Activated T-helper 17 cell treated with anti-CD3 and anti-CD28 coated beads, Interleukin-2, amount 50 U/mL, for 72 hours (primary cell): ENCODE data around the gene CSNK1G1. TPM values are rescaled to one million over a fixed set of nuclear protein-coding genes. Genes with fewer than 3 reads are reported as not detected.
"Not testable (repeated sequence)": the region's sequence is repeated elsewhere in the genome, so short reads cannot be mapped to it uniquely, and the experiment has no call there.

Experiments
- ATAC-seq: fragments of 150-1000 bp; cut with Tn5 transposase; replicated peaks from 2 replicates; pipeline ENCODE4 v1.10.0; 2021; ENCODE audit warnings: mild to moderate bottlenecking, moderate library complexity
- H3K27ac Mint-ChIP-seq: one replicate; pipeline ENCODE4 v1.8.0; 2022; ENCODE audit warnings: mixed read lengths
- H3K27me3 Mint-ChIP-seq: one replicate; pipeline ENCODE4 v1.8.0; 2022; ENCODE audit warnings: mixed read lengths
- H3K36me3 Mint-ChIP-seq: one replicate; pipeline ENCODE4 v1.8.0; 2022; ENCODE audit warnings: low read depth, mild to moderate bottlenecking, mixed read lengths
- H3K4me1 Mint-ChIP-seq: one replicate; pipeline ENCODE4 v1.8.0; 2022; ENCODE audit warnings: mixed read lengths
- H3K4me3 Mint-ChIP-seq: one replicate; pipeline ENCODE4 v1.8.0; 2022; ENCODE audit warnings: mild to moderate bottlenecking, mixed read lengths
- H3K9me3 Mint-ChIP-seq: one replicate; pipeline ENCODE4 v1.8.0; 2022; ENCODE audit warnings: mixed read lengths
- total RNA-seq, 2 donors: library from RNA; stranded (reverse); gene quantifications; one replicate each; pipeline ENCODE4 v1.2.3, GENCODE V29; 2022

CSNK1G1 gene
- total RNA-seq, 2 donors from 2014 or later = 34.5 to 38.0 TPM

DNA sequence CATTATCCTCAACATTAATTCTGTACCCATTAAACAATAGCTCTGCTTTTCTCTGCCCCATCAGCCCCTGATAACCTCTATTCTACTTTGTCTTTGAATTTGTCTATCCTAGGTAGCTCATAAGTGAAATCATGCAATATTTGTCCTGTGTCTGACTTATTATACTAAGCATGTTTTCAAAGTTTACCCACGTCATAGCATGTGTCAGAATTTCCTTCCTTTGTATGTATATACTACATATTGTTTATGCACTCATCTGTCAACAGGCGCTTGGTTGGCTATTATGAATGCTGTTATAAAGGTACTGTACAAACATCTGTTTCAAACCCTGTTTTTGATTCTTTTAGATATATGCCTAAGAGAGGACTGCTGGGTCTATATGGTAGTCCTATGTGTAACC is 18.2 kb downstream of the CSNK1G1 start:
- Mint-ChIP-seq H3K4me1 (peaks cover 26% of the 10 kb centered on the region), H3K4me3 (no peak overlapping the region), H3K27me3 (no peaks in the 10 kb centered on the region), H3K9me3 (no peaks in the 10 kb centered on the region), H3K27ac (peak overlapping the region; percentile 20), H3K36me3 (peaks cover 43% of the 10 kb centered on the region)
- no peak for ATAC-seq

DNA sequence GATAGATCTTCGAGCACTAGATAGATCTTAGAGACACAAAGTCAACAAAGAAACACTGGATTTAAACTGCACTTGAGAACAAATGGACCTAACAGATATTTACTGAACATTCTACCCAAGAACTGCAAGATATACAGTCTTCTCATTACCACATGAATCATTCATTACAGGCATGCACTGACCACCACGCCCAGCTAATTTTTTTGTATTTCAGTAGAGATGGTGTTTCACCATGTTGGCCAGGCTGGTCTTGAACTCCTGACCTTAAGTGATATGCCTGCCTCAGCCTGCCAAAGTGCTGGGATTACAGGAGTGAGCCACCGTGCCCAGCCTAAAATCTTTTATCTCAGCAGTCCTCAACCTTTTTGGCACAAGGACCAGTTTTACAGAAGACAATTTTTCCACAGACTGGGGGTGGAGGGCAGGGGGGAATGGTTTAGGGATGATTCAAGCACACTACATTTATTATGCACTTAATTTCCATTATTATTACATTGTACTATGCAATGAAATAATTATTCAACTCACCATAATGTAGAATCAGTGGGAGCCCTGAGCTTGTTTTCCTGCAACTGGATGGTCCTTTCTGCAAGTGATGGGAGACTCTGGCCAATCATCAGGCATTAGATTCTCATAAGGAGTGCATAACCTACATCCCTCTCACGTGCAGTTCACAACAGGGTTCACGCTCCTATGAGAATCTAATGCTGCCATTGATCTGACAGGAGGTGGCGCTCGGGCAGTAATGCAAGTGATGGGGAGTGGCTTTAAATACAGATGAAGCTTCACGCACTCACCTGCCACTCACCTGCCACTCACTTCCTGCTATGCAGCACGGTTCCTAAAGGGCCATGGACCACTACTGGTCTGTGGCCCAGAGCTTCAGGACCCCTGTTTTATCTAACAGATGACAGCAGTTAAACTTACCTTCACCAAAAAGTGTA is 21.7 kb downstream of the CSNK1G1 start:
- ATAC-seq = no peak
- no peaks in the 10 kb centered on the region for H3K9me3 Mint-ChIP-seq
- peak overlapping the region; percentile 58 for H3K27ac Mint-ChIP-seq
- no peaks in the 10 kb centered on the region for H3K27me3 Mint-ChIP-seq
- peaks cover 26% of the 10 kb centered on the region for H3K4me1 Mint-ChIP-seq
- no peak overlapping the region for H3K4me3 Mint-ChIP-seq
- peaks cover 15% of the 10 kb centered on the region for H3K36me3 Mint-ChIP-seq

DNA sequence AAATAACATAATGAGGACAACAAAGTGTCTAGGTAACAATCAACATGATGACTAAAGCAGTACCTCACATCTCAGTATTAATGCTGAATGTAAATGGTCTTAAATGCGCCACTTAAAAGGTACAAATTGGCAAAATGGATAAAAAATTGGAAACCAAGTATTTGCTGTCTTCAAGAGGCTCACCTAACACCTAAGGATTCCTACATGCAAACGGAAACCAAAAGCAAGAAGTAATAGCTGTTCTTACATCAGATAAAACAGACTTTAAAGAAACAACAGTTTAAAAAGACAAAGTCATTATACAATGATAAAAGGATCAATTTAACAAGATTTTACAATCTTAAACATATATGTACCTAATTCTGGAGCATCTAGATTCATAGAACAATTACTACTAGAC is 22.5 kb downstream of the CSNK1G1 start:
- peaks cover 15% of the 10 kb centered on the region for H3K36me3 Mint-ChIP-seq
- peak overlapping the region; percentile 37 for H3K27ac Mint-ChIP-seq
- no peaks in the 10 kb centered on the region for H3K9me3 Mint-ChIP-seq
- H3K4me3 Mint-ChIP-seq = no peak overlapping the region
- H3K27me3 Mint-ChIP-seq = no peaks in the 10 kb centered on the region
- ATAC-seq = no peak
- peaks cover 26% of the 10 kb centered on the region for H3K4me1 Mint-ChIP-seq

DNA sequence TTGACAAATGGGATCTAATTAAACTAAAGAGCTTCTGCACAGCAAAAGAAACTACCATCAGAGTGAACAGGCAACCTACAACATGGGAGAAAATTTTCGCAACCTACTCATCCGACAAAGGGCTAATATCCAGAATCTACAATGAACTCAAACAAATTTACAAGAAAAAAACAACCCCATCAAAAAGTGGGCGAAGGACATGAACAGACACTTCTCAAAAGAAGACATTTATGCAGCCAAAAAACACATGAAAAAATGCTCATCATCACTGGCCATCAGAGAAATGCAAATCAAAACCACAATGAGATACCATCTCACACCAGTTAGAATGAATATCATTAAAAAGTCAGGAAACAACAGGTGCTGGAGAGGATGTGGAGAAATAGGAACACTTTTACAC is 24.3 kb downstream of the CSNK1G1 start:
- ATAC-seq, H3K27me3 Mint-ChIP-seq, H3K27ac Mint-ChIP-seq, H3K36me3 Mint-ChIP-seq, H3K9me3 Mint-ChIP-seq, H3K4me3 Mint-ChIP-seq: not testable (repeated sequence)
- peaks cover 21% of the 10 kb centered on the region for H3K4me1 Mint-ChIP-seq

DNA sequence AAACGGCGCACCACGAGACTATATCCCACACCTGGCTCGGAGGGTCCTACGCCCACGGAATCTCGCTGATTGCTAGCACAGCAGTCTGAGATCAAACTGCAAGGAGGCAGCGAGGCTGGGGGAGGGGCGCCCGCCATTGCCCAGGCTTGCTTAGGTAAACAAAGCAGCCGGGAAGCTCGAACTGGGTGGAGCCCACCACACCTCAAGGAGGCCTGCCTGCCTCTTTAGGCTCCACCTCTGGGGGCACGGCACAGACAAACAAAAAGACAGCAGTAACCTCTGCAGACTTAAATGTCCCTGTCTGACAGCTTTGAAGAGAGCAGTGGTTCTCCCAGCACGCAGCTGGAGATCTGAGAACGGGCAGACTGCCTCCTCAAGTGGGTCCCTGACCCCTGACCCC is 29.0 kb downstream of the CSNK1G1 start:
- not testable (repeated sequence) for H3K27me3 Mint-ChIP-seq, H3K9me3 Mint-ChIP-seq, ATAC-seq, H3K4me3 Mint-ChIP-seq, H3K36me3 Mint-ChIP-seq, H3K27ac Mint-ChIP-seq, H3K4me1 Mint-ChIP-seq

DNA sequence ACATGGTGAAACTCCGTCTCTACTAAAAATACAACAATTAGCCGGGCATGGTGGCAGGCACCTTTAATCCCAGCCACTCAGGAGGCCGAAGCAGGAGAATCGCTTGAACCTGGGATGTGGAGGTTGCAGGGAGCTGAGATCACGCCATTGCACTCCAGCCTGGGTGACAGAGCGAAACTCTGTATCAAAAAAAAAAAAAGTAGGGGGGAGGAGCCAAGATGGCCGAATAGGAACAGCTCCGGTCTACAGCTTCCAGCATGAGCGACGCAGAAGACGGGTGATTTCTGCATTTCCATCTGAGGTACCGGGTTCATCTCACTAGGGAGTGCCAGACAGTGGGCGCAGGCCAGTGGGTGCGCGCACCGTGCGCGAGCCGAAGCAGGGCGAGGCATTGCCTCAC is 29.5 kb downstream of the CSNK1G1 start:
- not testable (repeated sequence) for H3K27ac Mint-ChIP-seq, ATAC-seq, H3K4me1 Mint-ChIP-seq, H3K27me3 Mint-ChIP-seq, H3K9me3 Mint-ChIP-seq, H3K4me3 Mint-ChIP-seq, H3K36me3 Mint-ChIP-seq

DNA sequence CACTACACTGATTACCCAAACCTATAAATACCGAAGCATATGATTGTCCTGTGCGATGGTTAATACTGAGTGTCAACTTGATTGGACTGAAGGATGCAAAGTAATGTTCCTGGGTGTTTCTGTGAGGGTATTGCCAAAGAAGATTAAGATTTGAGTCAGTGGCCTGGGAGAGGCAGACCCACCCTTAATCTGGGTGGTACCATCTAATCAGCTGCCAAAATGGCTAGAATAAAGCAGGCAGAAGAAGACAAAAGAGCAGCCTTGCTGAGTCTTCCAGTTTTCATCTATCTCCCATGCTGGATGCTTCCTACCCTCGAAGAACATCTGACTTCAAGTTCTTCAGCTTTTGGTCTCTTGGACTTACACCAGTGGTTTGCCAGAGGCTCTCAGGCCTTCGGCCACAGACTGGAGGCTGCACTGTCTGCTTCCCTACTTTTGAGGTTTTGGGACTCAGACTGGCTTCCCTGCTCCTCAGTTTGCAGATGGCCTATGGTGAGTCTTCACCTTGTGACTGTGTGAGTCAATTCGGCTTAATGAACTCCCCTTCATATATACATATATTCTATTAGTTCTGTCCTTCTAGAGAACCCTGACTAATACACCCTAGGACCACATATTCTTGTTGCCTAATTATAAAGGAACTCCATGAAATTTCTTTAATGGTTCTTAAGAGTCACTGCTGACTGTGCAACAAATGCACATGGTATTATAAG is 31.7 kb downstream of the CSNK1G1 start:
- no peaks in the 10 kb centered on the region for H3K9me3 Mint-ChIP-seq
- no peak overlapping the region for H3K4me3 Mint-ChIP-seq
- no peaks in the 10 kb centered on the region for H3K36me3 Mint-ChIP-seq
- H3K4me1 Mint-ChIP-seq = no peaks in the 10 kb centered on the region
- no peaks in the 10 kb centered on the region for H3K27me3 Mint-ChIP-seq
- ATAC-seq = no peak
- H3K27ac Mint-ChIP-seq = no peak overlapping the region

DNA sequence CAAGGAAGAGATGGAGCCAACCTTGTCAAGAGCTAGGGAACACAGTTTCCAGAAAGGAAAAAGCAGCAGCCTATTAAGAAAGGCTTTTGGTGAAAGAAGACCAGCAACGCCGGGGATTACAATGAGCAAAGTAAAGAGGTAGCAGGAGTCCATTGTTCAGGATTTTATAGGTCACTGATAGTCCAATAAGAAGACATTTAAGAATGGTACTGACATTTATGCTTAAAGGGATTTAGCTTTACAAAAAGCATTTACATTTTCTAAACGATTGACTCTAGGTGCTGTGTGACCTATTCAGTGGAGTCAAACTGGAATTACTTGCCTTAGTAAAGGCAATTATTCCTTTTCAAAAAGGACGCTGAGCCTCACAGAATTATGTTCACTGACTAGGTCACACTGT is 40.8 kb downstream of the CSNK1G1 start:
- Mint-ChIP-seq H3K9me3 (no peaks in the 10 kb centered on the region), H3K27ac (peak overlapping the region; percentile 63), H3K4me1 (peaks cover 10% of the 10 kb centered on the region), H3K4me3 (no peak overlapping the region), H3K27me3 (no peaks in the 10 kb centered on the region), H3K36me3 (peaks cover 8% of the 10 kb centered on the region)
- ATAC-seq = no peak

DNA sequence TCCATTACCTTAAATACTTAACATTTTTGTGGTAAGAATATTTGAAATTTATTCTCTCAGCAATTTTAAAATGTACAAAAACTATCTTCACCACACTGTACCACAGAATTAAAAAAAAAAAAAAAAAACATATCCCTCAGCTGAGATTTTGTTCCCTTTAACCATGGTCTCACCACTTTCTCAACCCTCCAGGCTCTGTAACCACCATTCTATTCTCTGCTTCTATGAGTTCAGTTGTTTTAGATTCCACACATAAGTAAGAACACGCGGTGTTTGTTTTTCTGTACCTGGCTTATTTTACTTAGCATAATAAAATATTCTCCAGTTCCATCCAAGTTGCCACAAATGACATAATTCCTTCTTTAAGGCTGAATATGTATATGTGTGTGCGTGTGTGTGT is 41.5 kb downstream of the CSNK1G1 start:
- H3K27ac Mint-ChIP-seq = peak overlapping the region; percentile 63
- peaks cover 10% of the 10 kb centered on the region for H3K4me1 Mint-ChIP-seq
- H3K9me3 Mint-ChIP-seq = no peaks in the 10 kb centered on the region

DNA sequence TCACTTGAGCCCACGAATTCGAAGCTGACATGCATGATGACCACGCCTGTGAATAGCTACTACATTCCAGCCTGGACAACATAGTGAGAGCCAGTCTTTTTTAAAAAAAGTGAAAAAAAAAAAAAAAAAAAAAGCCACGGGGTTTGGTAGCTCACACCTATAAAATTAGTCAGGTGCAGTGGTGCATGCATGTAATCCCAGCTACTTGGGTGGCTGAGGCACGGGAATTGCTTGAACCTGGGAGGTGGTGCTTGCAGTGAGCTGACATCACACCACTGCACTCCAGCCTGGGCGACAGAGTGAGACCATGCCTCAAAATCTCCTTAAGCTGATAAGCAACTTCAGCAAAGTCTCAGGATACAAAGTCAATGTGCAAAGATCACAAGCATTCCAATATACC is 44.4 kb downstream of the CSNK1G1 start:
- no peak for ATAC-seq
- Mint-ChIP-seq H3K27me3 (no peaks in the 10 kb centered on the region), H3K4me3 (no peak overlapping the region), H3K9me3 (peaks cover 3% of the 10 kb centered on the region), H3K4me1 (peaks cover 19% of the 10 kb centered on the region), H3K36me3 (peaks cover 20% of the 10 kb centered on the region), H3K27ac (no peak overlapping the region)

More for the DNA sequence above, 41.5 kb downstream of the CSNK1G1 start:
- ATAC-seq = no peak
- H3K36me3 Mint-ChIP-seq = peaks cover 8% of the 10 kb centered on the region
- H3K27me3 Mint-ChIP-seq = no peaks in the 10 kb centered on the region
- H3K4me3 Mint-ChIP-seq = no peak overlapping the region

DNA sequence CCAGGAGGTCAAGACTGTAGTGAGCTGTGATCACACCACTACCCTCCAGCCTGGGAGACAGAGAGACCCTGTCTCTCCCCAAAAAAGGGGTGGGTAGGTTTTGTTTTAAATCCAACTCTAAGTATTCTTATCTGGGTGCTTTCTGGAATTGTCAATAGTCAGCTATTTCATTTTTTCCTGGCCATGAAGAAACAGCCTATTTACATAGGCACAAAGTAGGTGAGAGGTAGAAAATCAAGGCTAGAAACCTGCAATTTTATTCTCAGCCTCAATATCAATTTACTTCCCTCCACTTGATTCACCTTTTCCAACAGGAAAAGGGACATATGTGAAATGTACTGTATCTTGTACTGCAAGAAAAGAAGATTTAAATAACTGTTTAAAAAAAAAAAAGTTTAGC is 45.9 kb downstream of the CSNK1G1 start:
- Mint-ChIP-seq H3K36me3 (peaks cover 19% of the 10 kb centered on the region), H3K9me3 (peaks cover 3% of the 10 kb centered on the region), H3K27ac (no peak overlapping the region), H3K4me3 (no peak overlapping the region), H3K27me3 (no peaks in the 10 kb centered on the region), H3K4me1 (peaks cover 13% of the 10 kb centered on the region)
- ATAC-seq = no peak

DNA sequence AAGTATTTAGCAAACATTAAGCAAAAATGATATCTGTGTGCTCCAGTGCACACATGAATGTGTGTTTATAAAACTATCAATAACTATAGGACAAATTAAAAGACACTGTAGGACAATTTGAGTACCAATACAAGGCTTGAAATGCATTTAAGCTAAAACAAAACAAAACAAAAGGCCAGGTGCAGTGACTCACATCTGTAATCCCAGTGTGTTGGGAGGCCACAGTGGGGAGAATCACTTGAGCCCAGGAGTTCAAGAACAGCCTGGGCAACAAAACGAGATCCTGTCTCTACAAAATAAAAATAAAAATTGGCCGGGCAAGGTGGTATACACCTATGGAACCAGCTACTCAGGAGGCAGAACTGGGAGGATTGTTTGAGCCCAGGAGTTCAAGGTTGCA is 50.7 kb downstream of the CSNK1G1 start:
- H3K9me3 Mint-ChIP-seq = peaks cover 3% of the 10 kb centered on the region
- H3K27me3 Mint-ChIP-seq = no peaks in the 10 kb centered on the region
- no peak for ATAC-seq
- H3K27ac Mint-ChIP-seq = no peak overlapping the region
- H3K4me1 Mint-ChIP-seq = peaks cover 9% of the 10 kb centered on the region
- no peak overlapping the region for H3K4me3 Mint-ChIP-seq
- peaks cover 47% of the 10 kb centered on the region for H3K36me3 Mint-ChIP-seq

DNA sequence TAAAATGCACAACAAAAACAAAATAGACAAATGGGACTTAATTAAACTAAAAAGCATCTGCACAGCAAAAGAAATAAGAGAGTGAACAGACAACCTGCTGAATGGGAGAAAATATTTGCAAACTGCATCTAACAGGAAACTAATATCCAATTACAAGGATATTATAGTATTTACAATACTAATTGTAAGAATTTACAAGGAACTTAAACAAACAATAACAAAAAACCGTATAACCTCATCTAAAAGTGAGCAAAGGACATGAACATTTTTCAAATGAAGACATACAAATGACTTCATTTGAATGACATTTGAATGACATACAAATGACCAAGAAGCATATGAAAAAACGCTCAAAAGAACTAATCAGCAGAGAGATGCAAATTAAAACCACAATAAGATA is 66.4 kb downstream of the CSNK1G1 start:
- H3K9me3 Mint-ChIP-seq = no peaks in the 10 kb centered on the region
- H3K27ac Mint-ChIP-seq = no peak overlapping the region
- H3K36me3 Mint-ChIP-seq = peaks cover 7% of the 10 kb centered on the region
- ATAC-seq = no peak
- no peaks in the 10 kb centered on the region for H3K27me3 Mint-ChIP-seq
- H3K4me3 Mint-ChIP-seq = no peak overlapping the region
- peaks cover 10% of the 10 kb centered on the region for H3K4me1 Mint-ChIP-seq

DNA sequence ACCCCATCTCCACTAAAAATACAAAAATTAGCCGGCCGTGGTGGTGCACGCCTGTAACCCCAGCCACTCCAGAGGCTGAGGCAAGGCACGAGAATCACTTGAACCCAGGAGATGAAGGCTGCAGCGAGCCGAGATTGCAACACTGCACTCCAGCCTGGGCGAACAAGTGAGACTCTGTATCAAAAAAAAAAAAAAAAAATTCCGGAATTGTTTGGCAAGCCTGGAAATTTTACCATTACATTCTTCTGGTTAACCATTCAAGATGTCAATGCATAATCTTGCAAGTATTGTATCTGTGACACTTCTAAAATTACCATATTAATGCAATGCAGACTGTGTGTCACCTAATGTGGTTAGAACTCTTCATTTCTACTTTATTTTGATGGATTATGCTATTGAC is 67.0 kb downstream of the CSNK1G1 start:
- Mint-ChIP-seq H3K27me3 (no peaks in the 10 kb centered on the region), H3K9me3 (no peaks in the 10 kb centered on the region), H3K4me1 (peaks cover 10% of the 10 kb centered on the region), H3K27ac (no peak overlapping the region), H3K4me3 (no peak overlapping the region), H3K36me3 (peaks cover 7% of the 10 kb centered on the region)
- ATAC-seq = no peak

DNA sequence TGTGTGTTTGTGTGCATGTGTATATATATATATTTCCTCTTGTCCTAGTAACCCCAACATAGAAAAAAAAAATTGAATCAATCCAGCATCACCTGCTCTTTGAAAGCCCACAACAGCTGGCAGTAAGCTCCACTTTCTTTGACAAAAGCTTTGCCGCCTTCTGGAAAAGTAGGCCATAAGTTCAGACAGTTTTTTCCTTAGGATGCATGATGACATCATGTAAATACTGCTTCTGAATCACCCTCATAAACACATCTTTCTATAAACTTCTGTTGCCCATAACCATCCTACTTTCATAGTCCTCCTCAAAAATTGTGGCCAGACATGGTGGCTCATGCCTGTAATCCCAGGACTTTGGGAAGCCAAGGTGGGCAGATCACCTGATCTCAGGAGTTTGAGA is 67.4 kb downstream of the CSNK1G1 start:
- no peak for ATAC-seq
- Mint-ChIP-seq H3K36me3 (peaks cover 7% of the 10 kb centered on the region), H3K27ac (no peak overlapping the region), H3K4me3 (no peak overlapping the region), H3K9me3 (no peaks in the 10 kb centered on the region), H3K4me1 (peaks cover 10% of the 10 kb centered on the region), H3K27me3 (no peaks in the 10 kb centered on the region)
